Measurements from ENCODE around the gene GFRA1. TPM values are rescaled to one million over a fixed set of nuclear protein-coding genes. Genes with fewer than 3 reads are reported as not detected.

Gene GFRA1
- total and polyA plus RNA-seq, 7 experiments from 2014 or later = not detected

GRCh38 chr10:116014326-116014725 is 258.7 kb downstream of the GFRA1 start:
- ChIA-PET POLR2A (no interaction called here), CTCF (no interaction called here)
- no peak overlapping the region for H3K4me3 ChIP-seq (ENCODE audit: low read length)
- no peaks in the 10 kb centered on the region for H3K36me3 ChIP-seq (ENCODE audit: control insufficient read depth in 2 of 3, insufficient read depth in 3 of 3, low read length in 3 of 3)
- no peaks in the 10 kb centered on the region for H3K36me3 Mint-ChIP-seq
- H3K27ac Mint-ChIP-seq = no peak overlapping the region
- H3K4me3 Mint-ChIP-seq = no peak overlapping the region
- peaks cover 0 to 6% (median 0%) of the 10 kb centered on the region in 5 donors for H3K27me3 Mint-ChIP-seq
- no peak for DNase-seq
- no peak for ATAC-seq
- H3K9me3 ChIP-seq (ENCODE audit: control insufficient read depth in 2 of 3, low read length in 3 of 3) = no peaks in the 10 kb centered on the region
- no peak overlapping the region for H3K27ac ChIP-seq (ENCODE audit: low read depth, low read length)
- no peaks in the 10 kb centered on the region for H3K4me1 ChIP-seq (ENCODE audit: control insufficient read depth in 2 of 2, insufficient read depth in 2 of 2, low read length in 2 of 2)
- H3K9me3 Mint-ChIP-seq = peaks cover 0 to 12% (median 6%) of the 10 kb centered on the region in 11 donors
- H3K4me1 Mint-ChIP-seq = no peaks in the 10 kb centered on the region
- intact Hi-C loops (cut with micrococcal nuclease) = no loop called here
- H3K27me3 ChIP-seq (ENCODE audit: control insufficient read depth in 2 of 2, insufficient read depth in 2 of 2, low read length in 2 of 2) = no peaks in the 10 kb centered on the region

GRCh38 chr10:116011929-116012328 is 261.1 kb downstream of the GFRA1 start:
- Histone ChIP-seq H3K4me3 (ENCODE audit: low read length) (no peak overlapping the region), H3K9me3 (ENCODE audit: control insufficient read depth in 2 of 3, low read length in 3 of 3) (no peaks in the 10 kb centered on the region), H3K27me3 (ENCODE audit: control insufficient read depth in 2 of 2, insufficient read depth in 2 of 2, low read length in 2 of 2) (no peaks in the 10 kb centered on the region), H3K36me3 (ENCODE audit: control insufficient read depth in 2 of 3, insufficient read depth in 3 of 3, low read length in 3 of 3) (no peaks in the 10 kb centered on the region), H3K4me1 (ENCODE audit: control insufficient read depth in 2 of 2, insufficient read depth in 2 of 2, low read length in 2 of 2) (no peaks in the 10 kb centered on the region), H3K27ac (ENCODE audit: low read depth, low read length) (no peak overlapping the region)
- POLR2A ChIA-PET = no interaction called here
- Mint-ChIP-seq H3K27me3 (no peaks in the 10 kb centered on the region), H3K36me3 (no peaks in the 10 kb centered on the region), H3K4me1 (no peaks in the 10 kb centered on the region), H3K9me3 (peaks cover 0 to 11% (median 3%) of the 10 kb centered on the region in 11 donors), H3K4me3 (no peak overlapping the region), H3K27ac (no peak overlapping the region)
- ATAC-seq (no peak), DNase-seq (no peak)
- intact Hi-C loops (cut with micrococcal nuclease) = no loop called here
- CTCF ChIA-PET = no interaction called here

GRCh38 chr10:116007256-116007891 is 265.6 kb downstream of the GFRA1 start:
- Mint-ChIP-seq H3K27me3 (no peaks in the 10 kb centered on the region), H3K4me3 (no peak overlapping the region), H3K27ac (no peak overlapping the region), H3K4me1 (no peaks in the 10 kb centered on the region), H3K9me3 (peaks cover 0 to 9% (median 0%) of the 10 kb centered on the region in 11 donors), H3K36me3 (no peaks in the 10 kb centered on the region)
- ATAC-seq (no peak), DNase-seq (no peak)
- intact Hi-C loops (cut with micrococcal nuclease) = no loop called here
- ChIA-PET POLR2A (no interaction called here), CTCF (no interaction called here)
- H3K9me3 ChIP-seq (ENCODE audit: control insufficient read depth in 2 of 3, low read length in 3 of 3) = no peaks in the 10 kb centered on the region
- no peak overlapping the region for H3K27ac ChIP-seq (ENCODE audit: low read depth, low read length)
- H3K4me3 ChIP-seq (ENCODE audit: low read length) = no peak overlapping the region
- H3K27me3 ChIP-seq (ENCODE audit: control insufficient read depth in 2 of 2, insufficient read depth in 2 of 2, low read length in 2 of 2) = no peaks in the 10 kb centered on the region
- H3K4me1 ChIP-seq (ENCODE audit: control insufficient read depth in 2 of 2, insufficient read depth in 2 of 2, low read length in 2 of 2) = no peaks in the 10 kb centered on the region
- no peaks in the 10 kb centered on the region for H3K36me3 ChIP-seq (ENCODE audit: control insufficient read depth in 2 of 3, insufficient read depth in 3 of 3, low read length in 3 of 3)

Other genes with a start within 250 kb of the GFRA1 start
- gene CCDC172, start 51.2 kb upstream of the GFRA1 start, total RNA-seq = not detected
- gene CCDC172, start 51.2 kb upstream of the GFRA1 start, polyA plus RNA-seq = not detected
- not detected for gene PNLIPRP3, start 154.6 kb upstream of the GFRA1 start, total RNA-seq
- gene PNLIPRP3, start 154.6 kb upstream of the GFRA1 start, polyA plus RNA-seq = not detected